Gastroesophageal sphincter (tissue), 3 donors: ENCODE measurements around the gene ASB16.
A peak's percentile ranks its signal among the peaks of the same experiment; 100 is the strongest.

ENCODE experiments used
- EP300 ChIP-seq: sonication (generic); formaldehyde crosslinking; IDR thresholded peaks from one replicate; pipeline ENCODE4 v1.6.1; 2017; ENCODE audit warnings: antibody characterized with exemption, mild to moderate bottlenecking
- TF ChIP-seq, protein P1 (sequence below), 4 experiments: fragments of 200-600 bp in 2 of 4; fragments of 450-650 bp in 2 of 4; sonication (generic) in 1 of 4; IDR thresholded peaks; one replicate each; pipeline ENCODE4 v1.5.1; 2017 to 2019; ENCODE audit warnings: antibody characterized with exemption in 4 of 4, mild to moderate bottlenecking in 2 of 4, moderate library complexity in 2 of 4

DNA sequence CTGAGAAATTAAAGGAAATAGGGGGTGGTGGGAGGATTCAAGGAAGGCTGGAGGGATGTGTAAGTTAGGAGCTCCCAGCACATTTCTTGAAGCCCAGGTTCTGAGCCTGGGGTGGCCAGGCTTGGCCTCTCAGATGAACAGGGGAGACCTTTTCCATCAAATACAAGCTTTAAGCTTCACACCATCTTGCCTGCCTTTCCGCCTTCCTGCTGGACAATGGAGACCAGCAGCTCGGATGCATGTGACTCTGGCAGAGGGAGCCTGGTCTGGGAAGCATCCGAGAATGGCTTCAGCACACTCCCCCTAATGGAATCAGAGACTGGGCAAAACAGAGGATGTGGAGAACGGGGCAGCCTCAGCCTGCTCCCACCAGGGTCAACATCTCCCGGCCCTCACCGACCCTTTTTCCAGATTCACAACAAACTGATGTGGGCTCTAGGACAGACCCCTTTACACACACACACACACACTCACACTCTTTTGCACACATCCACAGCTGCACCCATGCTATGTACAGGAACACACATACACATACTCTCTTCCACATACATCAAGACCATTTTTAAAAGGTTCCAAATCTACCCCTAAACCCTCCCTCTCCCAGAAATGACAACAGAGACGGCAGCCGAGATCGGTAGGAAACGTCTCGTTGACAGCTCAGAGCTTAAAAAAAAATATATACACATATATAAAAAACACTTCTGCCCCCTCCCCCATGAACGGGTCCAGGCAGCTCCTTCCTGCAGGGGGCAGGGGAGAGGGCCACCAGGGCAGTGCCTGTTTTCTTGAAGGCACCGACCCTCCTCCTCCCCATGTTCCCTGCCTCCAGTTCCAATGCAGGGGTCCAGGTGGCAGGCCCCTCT lies 35.7 kb downstream of the ASB16 start:
- TF ChIP-seq, protein P1, sequence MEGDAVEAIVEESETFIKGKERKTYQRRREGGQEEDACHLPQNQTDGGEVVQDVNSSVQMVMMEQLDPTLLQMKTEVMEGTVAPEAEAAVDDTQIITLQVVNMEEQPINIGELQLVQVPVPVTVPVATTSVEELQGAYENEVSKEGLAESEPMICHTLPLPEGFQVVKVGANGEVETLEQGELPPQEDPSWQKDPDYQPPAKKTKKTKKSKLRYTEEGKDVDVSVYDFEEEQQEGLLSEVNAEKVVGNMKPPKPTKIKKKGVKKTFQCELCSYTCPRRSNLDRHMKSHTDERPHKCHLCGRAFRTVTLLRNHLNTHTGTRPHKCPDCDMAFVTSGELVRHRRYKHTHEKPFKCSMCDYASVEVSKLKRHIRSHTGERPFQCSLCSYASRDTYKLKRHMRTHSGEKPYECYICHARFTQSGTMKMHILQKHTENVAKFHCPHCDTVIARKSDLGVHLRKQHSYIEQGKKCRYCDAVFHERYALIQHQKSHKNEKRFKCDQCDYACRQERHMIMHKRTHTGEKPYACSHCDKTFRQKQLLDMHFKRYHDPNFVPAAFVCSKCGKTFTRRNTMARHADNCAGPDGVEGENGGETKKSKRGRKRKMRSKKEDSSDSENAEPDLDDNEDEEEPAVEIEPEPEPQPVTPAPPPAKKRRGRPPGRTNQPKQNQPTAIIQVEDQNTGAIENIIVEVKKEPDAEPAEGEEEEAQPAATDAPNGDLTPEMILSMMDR (IDR thresholded peaks at IDR 0.05), result peak in 1 of 4 experiments; percentile 16
- no peak for TF ChIP-seq EP300
